WTC11 (cell line): ENCODE measurements around the gene PPP1R14C. TPM values are rescaled to one million over a fixed set of nuclear protein-coding genes. Genes with fewer than 3 reads are reported as not detected.

ENCODE experiments used
- ATAC-seq: fragments of 200-7000 bp; cut with Tn5 transposase; 2 replicates; pipeline ENCODE4 v1.10.0; 2021; ENCODE audit warnings: mild to moderate bottlenecking, moderate library complexity
- CTCF ChIA-PET: fragments of 300-600 bp; sonication (Branson Sonifier 250); formaldehyde crosslinking; loops from one replicate; lab custom pipeline; 2021; ENCODE audit warnings: antibody characterized with exemption; lab: Charles Lee
- POLR2A ChIA-PET: fragments of 350-600 bp; sonication (Branson Sonifier 250); formaldehyde crosslinking; loops from one replicate; lab custom pipeline; 2021; ENCODE audit warnings: antibody characterized with exemption; lab: Charles Lee
- DNase-seq: peaks from one replicate; pipeline ENCODE4 v3.0.0; 2021; ENCODE audit warnings: low spot score
- H3K27ac Mint-ChIP-seq: 2 replicates; pipeline ENCODE4 v1.8.0; 2021; ENCODE audit warnings: mixed read lengths
- H3K27me3 Mint-ChIP-seq: 2 replicates; pipeline ENCODE4 v1.8.0; 2021; ENCODE audit warnings: low read depth, mild to moderate bottlenecking, moderate library complexity, mixed read lengths
- H3K36me3 Mint-ChIP-seq: 2 replicates; pipeline ENCODE4 v1.8.0; 2021; ENCODE audit warnings: mixed read lengths
- H3K4me1 Mint-ChIP-seq: 2 replicates; pipeline ENCODE4 v1.8.0; 2022; ENCODE audit warnings: mixed read lengths
- H3K4me3 Mint-ChIP-seq: 2 replicates; pipeline ENCODE4 v1.8.0; 2021; ENCODE audit warnings: mild to moderate bottlenecking, moderate library complexity, mixed read lengths
- H3K9me3 Mint-ChIP-seq: 2 replicates; pipeline ENCODE4 v1.8.0; 2021; ENCODE audit warnings: mixed read lengths
- SMAD4 ChIP-seq: sonication (generic); formaldehyde crosslinking; IDR thresholded peaks from 2 replicates; pipeline ENCODE4 v1.8.0; 2022; ENCODE audit warnings: mild to moderate bottlenecking, missing genetic modification reagents
- ZNF219 ChIP-seq: sonication (generic); formaldehyde crosslinking; IDR thresholded peaks from 2 replicates; pipeline ENCODE4 v1.8.0; 2023; ENCODE audit warnings: missing genetic modification reagents, mild to moderate bottlenecking, borderline replicate concordance
- ZNF263 ChIP-seq: sonication (generic); formaldehyde crosslinking; IDR thresholded peaks from 2 replicates; pipeline ENCODE4 v1.8.1; 2022; ENCODE audit warnings: low read depth, mild to moderate bottlenecking, moderate library complexity, missing genetic modification reagents
- total RNA-seq: library from RNA; stranded (reverse); gene quantifications from 3 replicates; pipeline ENCODE4 v1.2.3, GENCODE V29; 2021
- TF ChIP-seq, protein P1 (sequence below): fragments of 250-450 bp; sonication (Bioruptor Pico); IDR thresholded peaks from 2 replicates; pipeline ENCODE4 v1.9.0; 2021; ENCODE audit warnings: mild to moderate bottlenecking
- TF ChIP-seq, protein P2 (sequence below): sonication (generic); formaldehyde crosslinking; IDR thresholded peaks from 2 replicates; pipeline ENCODE4 v1.8.0; 2023; ENCODE audit warnings: missing genetic modification reagents, mild to moderate bottlenecking, borderline replicate concordance
- TF ChIP-seq, protein P3 (sequence below): sonication (generic); formaldehyde crosslinking; conservative IDR thresholded peaks from 2 replicates; pipeline ENCODE4 v1.8.1; 2023; ENCODE audit warnings: mild to moderate bottlenecking, low read depth, missing genetic modification reagents, moderate library complexity
- TF ChIP-seq, protein P4 (sequence below): sonication (generic); formaldehyde crosslinking; IDR thresholded peaks from 2 replicates; pipeline ENCODE4 v1.8.0; 2023; ENCODE audit warnings: missing genetic modification reagents
- TF ChIP-seq, protein P5 (sequence below): sonication (generic); formaldehyde crosslinking; IDR thresholded peaks from 2 replicates; pipeline ENCODE4 v1.8.0; 2022; ENCODE audit warnings: mild to moderate bottlenecking, missing genetic modification reagents
- TF ChIP-seq, protein P6 (sequence below): fragments of 250-450 bp; sonication (Bioruptor Pico); conservative IDR thresholded peaks from 2 replicates; pipeline ENCODE4 v1.9.0; 2021; ENCODE audit warnings: mild to moderate bottlenecking
- TF ChIP-seq, protein P7 (sequence below): sonication (generic); formaldehyde crosslinking; IDR thresholded peaks from 2 replicates; pipeline ENCODE4 v1.8.0; 2023; ENCODE audit warnings: mild to moderate bottlenecking, missing genetic modification reagents

PPP1R14C gene
- total RNA-seq, 1 experiment from 2014 or later: 1.1 TPM

DNA sequence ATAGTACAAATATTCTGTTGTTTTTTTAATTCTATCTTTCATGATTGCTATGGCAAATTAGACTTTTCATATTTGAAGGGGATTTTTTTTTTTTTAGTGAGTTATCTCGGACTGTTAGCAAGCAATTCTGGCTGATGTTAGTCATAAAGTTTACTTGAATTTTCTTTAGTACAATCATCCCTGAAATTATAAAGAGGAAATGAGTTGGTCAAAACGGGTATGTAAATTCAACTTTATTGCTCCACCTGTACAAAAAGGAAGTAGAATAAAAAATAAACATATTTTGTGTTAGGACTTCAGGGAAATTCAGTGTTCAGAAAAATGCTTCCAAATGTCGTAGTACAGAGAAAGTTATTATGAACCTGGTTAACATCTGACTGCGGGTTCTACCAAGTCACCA, 40.3 kb downstream of the PPP1R14C start (continued):
- TF ChIP-seq, protein P1, sequence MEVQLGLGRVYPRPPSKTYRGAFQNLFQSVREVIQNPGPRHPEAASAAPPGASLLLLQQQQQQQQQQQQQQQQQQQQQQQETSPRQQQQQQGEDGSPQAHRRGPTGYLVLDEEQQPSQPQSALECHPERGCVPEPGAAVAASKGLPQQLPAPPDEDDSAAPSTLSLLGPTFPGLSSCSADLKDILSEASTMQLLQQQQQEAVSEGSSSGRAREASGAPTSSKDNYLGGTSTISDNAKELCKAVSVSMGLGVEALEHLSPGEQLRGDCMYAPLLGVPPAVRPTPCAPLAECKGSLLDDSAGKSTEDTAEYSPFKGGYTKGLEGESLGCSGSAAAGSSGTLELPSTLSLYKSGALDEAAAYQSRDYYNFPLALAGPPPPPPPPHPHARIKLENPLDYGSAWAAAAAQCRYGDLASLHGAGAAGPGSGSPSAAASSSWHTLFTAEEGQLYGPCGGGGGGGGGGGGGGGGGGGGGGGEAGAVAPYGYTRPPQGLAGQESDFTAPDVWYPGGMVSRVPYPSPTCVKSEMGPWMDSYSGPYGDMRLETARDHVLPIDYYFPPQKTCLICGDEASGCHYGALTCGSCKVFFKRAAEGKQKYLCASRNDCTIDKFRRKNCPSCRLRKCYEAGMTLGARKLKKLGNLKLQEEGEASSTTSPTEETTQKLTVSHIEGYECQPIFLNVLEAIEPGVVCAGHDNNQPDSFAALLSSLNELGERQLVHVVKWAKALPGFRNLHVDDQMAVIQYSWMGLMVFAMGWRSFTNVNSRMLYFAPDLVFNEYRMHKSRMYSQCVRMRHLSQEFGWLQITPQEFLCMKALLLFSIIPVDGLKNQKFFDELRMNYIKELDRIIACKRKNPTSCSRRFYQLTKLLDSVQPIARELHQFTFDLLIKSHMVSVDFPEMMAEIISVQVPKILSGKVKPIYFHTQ: no peak
- TF ChIP-seq, protein P2, sequence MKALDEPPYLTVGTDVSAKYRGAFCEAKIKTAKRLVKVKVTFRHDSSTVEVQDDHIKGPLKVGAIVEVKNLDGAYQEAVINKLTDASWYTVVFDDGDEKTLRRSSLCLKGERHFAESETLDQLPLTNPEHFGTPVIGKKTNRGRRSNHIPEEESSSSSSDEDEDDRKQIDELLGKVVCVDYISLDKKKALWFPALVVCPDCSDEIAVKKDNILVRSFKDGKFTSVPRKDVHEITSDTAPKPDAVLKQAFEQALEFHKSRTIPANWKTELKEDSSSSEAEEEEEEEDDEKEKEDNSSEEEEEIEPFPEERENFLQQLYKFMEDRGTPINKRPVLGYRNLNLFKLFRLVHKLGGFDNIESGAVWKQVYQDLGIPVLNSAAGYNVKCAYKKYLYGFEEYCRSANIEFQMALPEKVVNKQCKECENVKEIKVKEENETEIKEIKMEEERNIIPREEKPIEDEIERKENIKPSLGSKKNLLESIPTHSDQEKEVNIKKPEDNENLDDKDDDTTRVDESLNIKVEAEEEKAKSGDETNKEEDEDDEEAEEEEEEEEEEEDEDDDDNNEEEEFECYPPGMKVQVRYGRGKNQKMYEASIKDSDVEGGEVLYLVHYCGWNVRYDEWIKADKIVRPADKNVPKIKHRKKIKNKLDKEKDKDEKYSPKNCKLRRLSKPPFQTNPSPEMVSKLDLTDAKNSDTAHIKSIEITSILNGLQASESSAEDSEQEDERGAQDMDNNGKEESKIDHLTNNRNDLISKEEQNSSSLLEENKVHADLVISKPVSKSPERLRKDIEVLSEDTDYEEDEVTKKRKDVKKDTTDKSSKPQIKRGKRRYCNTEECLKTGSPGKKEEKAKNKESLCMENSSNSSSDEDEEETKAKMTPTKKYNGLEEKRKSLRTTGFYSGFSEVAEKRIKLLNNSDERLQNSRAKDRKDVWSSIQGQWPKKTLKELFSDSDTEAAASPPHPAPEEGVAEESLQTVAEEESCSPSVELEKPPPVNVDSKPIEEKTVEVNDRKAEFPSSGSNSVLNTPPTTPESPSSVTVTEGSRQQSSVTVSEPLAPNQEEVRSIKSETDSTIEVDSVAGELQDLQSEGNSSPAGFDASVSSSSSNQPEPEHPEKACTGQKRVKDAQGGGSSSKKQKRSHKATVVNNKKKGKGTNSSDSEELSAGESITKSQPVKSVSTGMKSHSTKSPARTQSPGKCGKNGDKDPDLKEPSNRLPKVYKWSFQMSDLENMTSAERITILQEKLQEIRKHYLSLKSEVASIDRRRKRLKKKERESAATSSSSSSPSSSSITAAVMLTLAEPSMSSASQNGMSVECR: no peak

DNA sequence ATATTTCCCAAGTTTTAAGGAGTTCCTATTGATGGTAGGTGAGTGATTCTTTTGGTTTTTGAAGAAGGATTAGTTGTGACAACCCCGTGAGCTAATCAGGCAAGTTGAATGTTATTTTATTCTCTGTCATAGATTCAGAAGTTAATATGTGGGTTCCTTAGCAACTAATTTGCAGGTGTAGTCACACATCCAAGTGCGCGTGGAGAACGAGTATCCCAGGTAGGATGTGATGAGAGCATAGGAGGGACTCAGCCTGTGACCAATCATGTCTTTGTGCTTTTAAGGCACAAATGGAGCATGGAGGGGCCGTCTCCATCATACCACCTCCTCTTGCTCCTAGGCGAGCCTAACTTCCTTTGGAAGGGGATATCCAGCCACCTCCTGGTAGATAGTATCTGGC, 41.1 kb downstream of the PPP1R14C start:
- DNase-seq: no peak
- TF ChIP-seq, protein P3, sequence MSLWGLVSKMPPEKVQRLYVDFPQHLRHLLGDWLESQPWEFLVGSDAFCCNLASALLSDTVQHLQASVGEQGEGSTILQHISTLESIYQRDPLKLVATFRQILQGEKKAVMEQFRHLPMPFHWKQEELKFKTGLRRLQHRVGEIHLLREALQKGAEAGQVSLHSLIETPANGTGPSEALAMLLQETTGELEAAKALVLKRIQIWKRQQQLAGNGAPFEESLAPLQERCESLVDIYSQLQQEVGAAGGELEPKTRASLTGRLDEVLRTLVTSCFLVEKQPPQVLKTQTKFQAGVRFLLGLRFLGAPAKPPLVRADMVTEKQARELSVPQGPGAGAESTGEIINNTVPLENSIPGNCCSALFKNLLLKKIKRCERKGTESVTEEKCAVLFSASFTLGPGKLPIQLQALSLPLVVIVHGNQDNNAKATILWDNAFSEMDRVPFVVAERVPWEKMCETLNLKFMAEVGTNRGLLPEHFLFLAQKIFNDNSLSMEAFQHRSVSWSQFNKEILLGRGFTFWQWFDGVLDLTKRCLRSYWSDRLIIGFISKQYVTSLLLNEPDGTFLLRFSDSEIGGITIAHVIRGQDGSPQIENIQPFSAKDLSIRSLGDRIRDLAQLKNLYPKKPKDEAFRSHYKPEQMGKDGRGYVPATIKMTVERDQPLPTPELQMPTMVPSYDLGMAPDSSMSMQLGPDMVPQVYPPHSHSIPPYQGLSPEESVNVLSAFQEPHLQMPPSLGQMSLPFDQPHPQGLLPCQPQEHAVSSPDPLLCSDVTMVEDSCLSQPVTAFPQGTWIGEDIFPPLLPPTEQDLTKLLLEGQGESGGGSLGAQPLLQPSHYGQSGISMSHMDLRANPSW (CRISPR knock-in tag): no peak
- TF ChIP-seq, protein P4, sequence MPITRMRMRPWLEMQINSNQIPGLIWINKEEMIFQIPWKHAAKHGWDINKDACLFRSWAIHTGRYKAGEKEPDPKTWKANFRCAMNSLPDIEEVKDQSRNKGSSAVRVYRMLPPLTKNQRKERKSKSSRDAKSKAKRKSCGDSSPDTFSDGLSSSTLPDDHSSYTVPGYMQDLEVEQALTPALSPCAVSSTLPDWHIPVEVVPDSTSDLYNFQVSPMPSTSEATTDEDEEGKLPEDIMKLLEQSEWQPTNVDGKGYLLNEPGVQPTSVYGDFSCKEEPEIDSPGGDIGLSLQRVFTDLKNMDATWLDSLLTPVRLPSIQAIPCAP (CRISPR knock-in tag): no peak
- no peak for TF ChIP-seq SMAD4
- TF ChIP-seq, protein P5, sequence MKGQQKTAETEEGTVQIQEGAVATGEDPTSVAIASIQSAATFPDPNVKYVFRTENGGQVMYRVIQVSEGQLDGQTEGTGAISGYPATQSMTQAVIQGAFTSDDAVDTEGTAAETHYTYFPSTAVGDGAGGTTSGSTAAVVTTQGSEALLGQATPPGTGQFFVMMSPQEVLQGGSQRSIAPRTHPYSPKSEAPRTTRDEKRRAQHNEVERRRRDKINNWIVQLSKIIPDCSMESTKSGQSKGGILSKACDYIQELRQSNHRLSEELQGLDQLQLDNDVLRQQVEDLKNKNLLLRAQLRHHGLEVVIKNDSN (CRISPR knock-in tag): no peak
- TF ChIP-seq ZNF263 (CRISPR knock-in tag): no peak
- no peak for TF ChIP-seq ZNF219 (CRISPR knock-in tag)
- TF ChIP-seq, protein P6, sequence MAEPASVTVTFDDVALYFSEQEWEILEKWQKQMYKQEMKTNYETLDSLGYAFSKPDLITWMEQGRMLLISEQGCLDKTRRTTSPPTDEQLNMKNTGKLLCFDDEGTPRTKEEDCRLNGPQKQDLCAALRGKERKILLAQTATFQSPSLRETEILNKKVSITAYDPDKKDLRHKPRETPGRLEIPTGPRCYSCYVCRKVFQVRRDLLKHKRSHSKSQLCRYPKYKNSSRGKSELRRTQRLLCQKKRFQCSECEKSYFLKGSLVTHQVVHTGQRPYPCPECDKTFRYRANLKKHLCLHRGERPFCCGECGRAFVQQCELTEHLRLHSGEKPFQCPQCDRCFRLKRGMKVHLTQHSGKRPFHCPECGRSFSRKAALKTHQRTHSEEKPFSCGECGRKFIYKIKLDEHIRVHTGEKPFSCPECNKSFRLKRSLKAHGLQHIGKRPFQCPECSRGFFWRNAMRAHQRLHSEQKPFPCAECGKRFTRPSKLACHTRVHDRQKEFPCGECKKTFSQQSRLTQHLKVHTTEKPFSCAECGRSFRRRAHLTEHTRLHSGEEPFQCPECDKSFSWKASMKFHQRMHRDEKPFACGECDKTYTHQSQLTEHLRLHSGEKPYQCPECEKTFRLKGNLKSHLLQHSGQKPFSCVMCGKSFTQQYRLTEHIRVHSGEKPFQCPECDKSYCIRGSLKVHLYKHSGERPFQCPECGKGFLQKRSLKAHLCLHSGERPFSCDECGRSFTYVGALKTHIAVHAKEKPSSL (CRISPR knock-in tag): no peak
- TF ChIP-seq, protein P7, sequence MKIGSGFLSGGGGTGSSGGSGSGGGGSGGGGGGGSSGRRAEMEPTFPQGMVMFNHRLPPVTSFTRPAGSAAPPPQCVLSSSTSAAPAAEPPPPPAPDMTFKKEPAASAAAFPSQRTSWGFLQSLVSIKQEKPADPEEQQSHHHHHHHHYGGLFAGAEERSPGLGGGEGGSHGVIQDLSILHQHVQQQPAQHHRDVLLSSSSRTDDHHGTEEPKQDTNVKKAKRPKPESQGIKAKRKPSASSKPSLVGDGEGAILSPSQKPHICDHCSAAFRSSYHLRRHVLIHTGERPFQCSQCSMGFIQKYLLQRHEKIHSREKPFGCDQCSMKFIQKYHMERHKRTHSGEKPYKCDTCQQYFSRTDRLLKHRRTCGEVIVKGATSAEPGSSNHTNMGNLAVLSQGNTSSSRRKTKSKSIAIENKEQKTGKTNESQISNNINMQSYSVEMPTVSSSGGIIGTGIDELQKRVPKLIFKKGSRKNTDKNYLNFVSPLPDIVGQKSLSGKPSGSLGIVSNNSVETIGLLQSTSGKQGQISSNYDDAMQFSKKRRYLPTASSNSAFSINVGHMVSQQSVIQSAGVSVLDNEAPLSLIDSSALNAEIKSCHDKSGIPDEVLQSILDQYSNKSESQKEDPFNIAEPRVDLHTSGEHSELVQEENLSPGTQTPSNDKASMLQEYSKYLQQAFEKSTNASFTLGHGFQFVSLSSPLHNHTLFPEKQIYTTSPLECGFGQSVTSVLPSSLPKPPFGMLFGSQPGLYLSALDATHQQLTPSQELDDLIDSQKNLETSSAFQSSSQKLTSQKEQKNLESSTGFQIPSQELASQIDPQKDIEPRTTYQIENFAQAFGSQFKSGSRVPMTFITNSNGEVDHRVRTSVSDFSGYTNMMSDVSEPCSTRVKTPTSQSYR (CRISPR knock-in tag): no peak
- TF ChIP-seq, all 79 proteins: peak for 0
- Mint-ChIP-seq H3K27ac (no peak overlapping the region), H3K9me3 (peaks cover 4% of the 10 kb centered on the region; the same call in 1 of the 2 replicates), H3K4me1 (no peaks in the 10 kb centered on the region; the same call in 1 of the 2 replicates), H3K27me3 (no peaks in the 10 kb centered on the region), H3K4me3 (no peak overlapping the region), H3K36me3 (no peaks in the 10 kb centered on the region)
- ChIA-PET POLR2A (no interaction called here), CTCF (no interaction called here)
- no peak for ATAC-seq
